Measurements from ENCODE around the gene SIPA1L3. TPM values are rescaled to one million over a fixed set of nuclear protein-coding genes. Genes with fewer than 3 reads are reported as not detected.

The SIPA1L3 gene
- total RNA-seq, 6 donors from 2014 or later, result 57.3 to 91.6 (median 69.4) TPM

- TF ChIP-seq EP300 (IDR thresholded peaks at IDR 0.05) (no peak), POLR2AphosphoS5 (IDR thresholded peaks at IDR 0.05) (no peak), POLR2A (IDR thresholded peaks at IDR 0.05) (no peak), CTCF (IDR thresholded peaks at IDR 0.05) (no peak)
- no peak overlapping the region for H3K4me3 ChIP-seq
- DNase-seq, result no peak
- peaks cover 0 to 9% (median 3%) of the 10 kb centered on the region in 4 donors for H3K4me1 ChIP-seq
- no peak overlapping the region for H3K27ac ChIP-seq
- no peaks in the 10 kb centered on the region for H3K9me3 ChIP-seq
- WGBS, 2 donors, result 83 to 96% methylated on average over 6 of the region's 6 CpGs
- no peaks in the 10 kb centered on the region for H3K27me3 ChIP-seq
- no peaks in the 10 kb centered on the region for H3K36me3 ChIP-seq
- ATAC-seq (ENCODE audit: low FRiP score in 2 of 2), result no peak
Measured at GRCh38 chr19:38039966-38040365, 133.0 kb downstream of the SIPA1L3 start.

GRCh38 chr19:38042132-38042531, 135.1 kb downstream of the SIPA1L3 start:
- no peaks in the 10 kb centered on the region for H3K9me3 ChIP-seq
- WGBS, 2 donors, result 93 to 98% methylated on average over 2 of the region's 2 CpGs

GRCh38 chr19:38043649-38044144, 136.7 kb downstream of the SIPA1L3 start:
- no peak for ATAC-seq (ENCODE audit: low FRiP score in 2 of 2)
- WGBS, 2 donors, result 93 to 95% methylated on average over 5 of the region's 5 CpGs
- Histone ChIP-seq H3K9me3 (no peaks in the 10 kb centered on the region), H3K4me3 (no peak overlapping the region), H3K4me1 (peaks cover 0 to 2% (median 0%) of the 10 kb centered on the region in 4 donors), H3K27me3 (no peaks in the 10 kb centered on the region), H3K27ac (no peak overlapping the region), H3K36me3 (peaks cover 0 to 3% (median 0%) of the 10 kb centered on the region in 4 donors)
- no peak for DNase-seq
- TF ChIP-seq CTCF (IDR thresholded peaks at IDR 0.05) (no peak), POLR2AphosphoS5 (IDR thresholded peaks at IDR 0.05) (no peak), EP300 (IDR thresholded peaks at IDR 0.05) (no peak), POLR2A (IDR thresholded peaks at IDR 0.05) (no peak)

More at GRCh38 chr19:38042132-38042531, 135.1 kb downstream of the SIPA1L3 start:
- ATAC-seq (ENCODE audit: low FRiP score in 2 of 2) (no peak), DNase-seq (no peak)
- peaks cover 0 to 3% (median 0%) of the 10 kb centered on the region in 4 donors for H3K4me1 ChIP-seq
- H3K36me3 ChIP-seq, result peaks cover 0 to 3% (median 0%) of the 10 kb centered on the region in 4 donors
- H3K27me3 ChIP-seq, result no peaks in the 10 kb centered on the region
- H3K4me3 ChIP-seq, result no peak overlapping the region
- TF ChIP-seq CTCF (IDR thresholded peaks at IDR 0.05), result no peak
- TF ChIP-seq POLR2A (IDR thresholded peaks at IDR 0.05), result no peak
- no peak for TF ChIP-seq POLR2AphosphoS5 (IDR thresholded peaks at IDR 0.05)
- no peak for TF ChIP-seq EP300 (IDR thresholded peaks at IDR 0.05)
- H3K27ac ChIP-seq, result no peak overlapping the region

- 93 to 94% methylated on average over 16 of the region's 16 CpGs for WGBS, 2 donors
- Histone ChIP-seq H3K4me1 (peaks cover 0 to 6% (median 1%) of the 10 kb centered on the region in 4 donors), H3K27ac (no peak overlapping the region), H3K27me3 (no peaks in the 10 kb centered on the region), H3K36me3 (peaks cover 0 to 3% (median 0%) of the 10 kb centered on the region in 4 donors), H3K4me3 (no peak overlapping the region), H3K9me3 (no peaks in the 10 kb centered on the region)
- DNase-seq (no peak), ATAC-seq (ENCODE audit: low FRiP score in 2 of 2) (no peak)
- no peak for TF ChIP-seq CTCF (IDR thresholded peaks at IDR 0.05)
- TF ChIP-seq POLR2A (IDR thresholded peaks at IDR 0.05), result no peak
- TF ChIP-seq POLR2AphosphoS5 (IDR thresholded peaks at IDR 0.05), result no peak
- no peak for TF ChIP-seq EP300 (IDR thresholded peaks at IDR 0.05)
Measured at GRCh38 chr19:38044267-38045111, 137.5 kb downstream of the SIPA1L3 start.

Measured in upper lobe of left lung (tissue), 6 donors.